Measurements from ENCODE around the gene IFI30. TPM values are rescaled to one million over a fixed set of nuclear protein-coding genes. Genes with fewer than 3 reads are reported as not detected.

The IFI30 gene
- total RNA-seq, 4 donors from 2014 or later = 22.4 to 92.8 (median 42.9) TPM

- no peak for DNase-seq (ENCODE audit: extremely low spot score)
- no peaks in the 10 kb centered on the region for H3K27me3 ChIP-seq
- H3K4me1 ChIP-seq = peaks cover 20 to 34% (median 31%) of the 10 kb centered on the region in 4 donors
- H3K4me3 ChIP-seq = peak overlapping the region; percentile 69 to 79 (median 75)
- peak overlapping the region; percentile 32 to 98 (median 88) for H3K27ac ChIP-seq (replicated peaks in 1 of 4)
- TF ChIP-seq EP300 (IDR thresholded peaks at IDR 0.05) = no peak
- peak; percentile 12 to 37 (median 27) for TF ChIP-seq CTCF (IDR thresholded peaks at IDR 0.05)
- H3K36me3 ChIP-seq = peaks cover 4 to 35% (median 27%) of the 10 kb centered on the region in 4 donors
- H3K9me3 ChIP-seq = no peaks in the 10 kb centered on the region
- 28% methylated on average over 3 of the region's 32 CpGs for WGBS
- intact Hi-C loops (cut with DNase I) = loop anchor here (10.0 kb wide), 1 partner anchor 122 kb away; the partner anchor contains the start of gene LSM4
Measured at GRCh38 chr19:18202778-18203407, 29.3 kb downstream of the IFI30 start.

- Histone ChIP-seq H3K9me3 (no peaks in the 10 kb centered on the region), H3K4me3 (peak overlapping the region; percentile 69 to 79 (median 75)), H3K36me3 (peaks cover 4 to 30% (median 22%) of the 10 kb centered on the region in 4 donors), H3K27me3 (no peaks in the 10 kb centered on the region), H3K27ac (replicated peaks in 1 of 4) (peak overlapping the region; percentile 79 to 98 (median 88)), H3K4me1 (peaks cover 20 to 39% (median 36%) of the 10 kb centered on the region in 4 donors)
- no peak for DNase-seq (ENCODE audit: extremely low spot score)
- no peak for TF ChIP-seq POLR2A (IDR thresholded peaks at IDR 0.05; ENCODE audit: low read depth)
- peak in 1 of 3 experiments; percentile 8 for TF ChIP-seq CTCF (IDR thresholded peaks at IDR 0.05)
- TF ChIP-seq EP300 (IDR thresholded peaks at IDR 0.05) = no peak
- TF ChIP-seq POLR2AphosphoS5 (IDR thresholded peaks at IDR 0.05) = no peak
- intact Hi-C loops (cut with DNase I) = loop anchor here (10.0 kb wide), 1 partner anchor 121 kb away; the partner anchor contains the start of gene LSM4
- 0% methylated on average over 2 of the region's 38 CpGs for WGBS
Measured at GRCh38 chr19:18203408-18203862, 29.8 kb downstream of the IFI30 start.

- peaks cover 0 to 2% (median 0%) of the 10 kb centered on the region in 4 donors for H3K27me3 ChIP-seq
- peaks cover 4 to 25% (median 17%) of the 10 kb centered on the region in 4 donors for H3K36me3 ChIP-seq
- intact Hi-C loops (cut with DNase I) = loop anchor here (10.0 kb wide), 1 partner anchor 121 kb away; the partner anchor contains the start of gene LSM4
- TF ChIP-seq POLR2AphosphoS5 (IDR thresholded peaks at IDR 0.05) (peak; percentile 90), EP300 (IDR thresholded peaks at IDR 0.05) (peak; percentile 92), CTCF (IDR thresholded peaks at IDR 0.05) (peak in 1 of 3 experiments; percentile 13), POLR2A (IDR thresholded peaks at IDR 0.05; ENCODE audit: low read depth) (no peak)
- H3K27ac ChIP-seq (replicated peaks in 1 of 4) = peak within 1 kb of the TSS; percentile 92 to 98 (median 95)
- peak within 1 kb of the TSS; percentile 69 to 79 (median 75) for H3K4me3 ChIP-seq
- 0% methylated on average over 2 of the region's 50 CpGs for WGBS
- no peaks in the 10 kb centered on the region for H3K9me3 ChIP-seq
- peaks cover 20 to 41% (median 37%) of the 10 kb centered on the region in 4 donors for H3K4me1 ChIP-seq
- DNase-seq (ENCODE audit: extremely low spot score) = peak; percentile 100
Measured at GRCh38 chr19:18203863-18204393, 30.3 kb downstream of the IFI30 start, which contains the start of gene RAB3A. Gene RAB3A, minus strand, starts transcription at chr19:18204042. Its CDS starts 1,302 bp downstream, at chr19:18202740.

- intact Hi-C loops (cut with DNase I) = loop anchor here (10.0 kb wide), 1 partner anchor 120 kb away; the partner anchor contains the start of gene LSM4
- no peaks in the 10 kb centered on the region for H3K9me3 ChIP-seq
- H3K4me3 ChIP-seq = peak overlapping the region; percentile 61 to 73 (median 66)
- DNase-seq (ENCODE audit: extremely low spot score) = no peak
- H3K27ac ChIP-seq (replicated peaks in 1 of 4) = peak overlapping the region; percentile 92 to 98 (median 95)
- TF ChIP-seq CTCF (IDR thresholded peaks at IDR 0.05) (no peak), POLR2AphosphoS5 (IDR thresholded peaks at IDR 0.05) (peak in 1 of 2 donors; percentile 82), POLR2A (IDR thresholded peaks at IDR 0.05; ENCODE audit: low read depth) (peak; percentile 17)
- peaks cover 0 to 8% (median 0%) of the 10 kb centered on the region in 4 donors for H3K27me3 ChIP-seq
- 0% methylated on average over 19 of the region's 22 CpGs for WGBS
- H3K36me3 ChIP-seq = peaks cover 2 to 18% (median 10%) of the 10 kb centered on the region in 4 donors
- peaks cover 20 to 41% (median 37%) of the 10 kb centered on the region in 4 donors for H3K4me1 ChIP-seq
Measured at GRCh38 chr19:18204394-18205199, 31.0 kb downstream of the IFI30 start.
